Stimulated activated CD8-positive, alpha-beta memory T cell treated with anti-CD3 and anti-CD28 coated beads, Interleukin-12 subunit alpha, Interleukin-12 subunit beta, amount 100 ng/mL, for 4 hours (primary cell): ENCODE data around the gene ASB18.

Experiments used
- DNase-seq: peaks from one replicate; pipeline ENCODE4 v3.0.0-alpha.2; 2020; ENCODE audit warnings: low read depth

Gene ASB18

GRCh38 chr2:236241181-236242056, 22.8 kb downstream of the ASB18 start:
- DNase-seq, result no peak

DNA sequence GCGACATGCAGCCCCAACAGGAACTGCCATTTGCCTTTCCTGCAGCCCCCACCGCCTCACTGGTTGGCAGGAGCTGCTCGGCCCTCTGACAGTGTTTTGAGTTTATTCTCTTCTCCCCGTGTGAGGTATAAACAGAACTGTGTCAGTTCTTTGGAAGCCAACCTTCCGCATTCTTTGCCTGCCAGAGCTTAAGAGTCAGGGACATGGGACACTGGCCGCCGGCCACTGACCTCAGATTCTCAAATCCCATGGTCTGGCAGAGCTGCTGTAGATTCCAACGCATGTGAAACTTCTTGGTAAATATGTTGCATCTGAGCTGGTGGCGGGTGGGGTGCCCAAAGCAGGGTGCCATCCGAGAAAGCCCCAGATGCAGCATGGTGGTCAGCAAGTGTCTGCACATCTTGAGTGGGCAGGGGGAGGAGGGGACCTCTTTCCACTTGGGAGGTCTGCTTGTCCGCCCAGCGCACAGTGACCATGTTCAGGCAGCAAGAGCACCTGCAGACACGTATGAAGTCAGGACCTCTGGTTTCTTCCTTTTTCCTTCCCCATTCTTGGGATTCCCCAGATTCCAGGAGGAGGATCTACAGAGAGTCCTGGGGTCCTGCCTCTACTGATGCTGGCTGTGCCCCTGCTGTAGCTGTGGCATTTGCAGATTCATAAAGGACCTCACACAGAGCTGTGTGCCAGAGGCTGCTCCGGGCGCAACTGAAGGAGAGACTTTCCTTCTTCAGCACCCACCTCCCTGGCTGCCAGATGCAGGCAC, 23.8 kb downstream of the ASB18 start:
- DNase-seq, result no peak

DNA sequence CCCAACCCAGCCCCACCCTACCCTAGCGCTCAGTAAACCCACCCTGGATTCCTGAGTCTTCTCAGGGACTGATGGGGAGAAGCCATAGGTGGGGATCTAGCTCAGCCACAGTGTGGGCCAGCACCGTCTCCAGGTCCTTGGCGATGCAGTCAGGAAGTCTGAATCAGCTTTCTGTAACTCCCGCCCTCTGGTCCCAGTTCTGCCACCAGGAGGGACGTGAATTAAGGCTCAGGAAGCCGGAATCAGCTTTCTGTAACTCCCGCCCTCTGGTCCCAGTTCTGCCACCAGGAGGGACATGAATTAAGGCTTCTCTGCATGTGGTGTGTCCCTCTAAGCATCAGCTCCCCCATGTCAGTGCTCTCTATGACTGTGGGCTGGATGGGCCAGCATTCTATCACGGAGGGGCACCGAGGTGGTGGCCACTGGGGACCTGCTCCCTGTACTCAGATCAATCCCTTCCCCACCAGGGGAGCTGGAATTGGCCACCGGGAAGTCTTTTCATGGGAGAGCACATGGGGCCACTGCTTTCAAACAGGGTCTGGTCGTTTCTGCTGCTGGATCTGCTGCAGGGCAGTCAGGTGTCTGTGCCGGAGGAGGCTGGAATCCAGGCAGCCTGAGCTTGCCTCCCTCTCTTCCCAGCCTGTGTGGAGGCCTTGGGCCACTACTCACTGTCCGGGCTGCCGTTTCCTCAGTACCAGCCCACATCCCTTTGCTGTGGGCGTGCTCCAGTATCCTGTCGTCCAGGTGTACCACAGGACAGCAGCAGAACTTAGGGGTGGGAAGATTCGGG, 24.7 kb downstream of the ASB18 start:
- no peak for DNase-seq

DNA sequence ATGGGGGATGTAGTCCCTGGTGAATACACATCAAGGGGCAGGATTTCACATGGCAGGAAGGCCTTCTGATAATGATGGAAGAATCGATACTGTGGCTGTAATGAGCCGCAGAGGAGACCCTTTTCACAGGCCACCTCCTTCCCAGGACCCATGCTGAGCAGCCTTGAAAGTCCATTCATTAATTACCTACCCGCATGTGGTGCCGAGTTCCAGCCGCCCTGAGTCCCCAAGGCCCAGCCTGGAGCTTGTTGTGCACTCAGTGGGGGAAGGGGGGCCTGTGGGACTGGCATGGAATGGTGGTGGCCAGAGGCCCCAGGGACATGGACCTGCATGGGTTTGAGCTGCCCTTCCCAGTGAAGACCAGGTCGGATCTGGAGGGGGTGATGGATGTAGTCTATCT, 25.5 kb downstream of the ASB18 start:
- DNase-seq, result no peak

DNA sequence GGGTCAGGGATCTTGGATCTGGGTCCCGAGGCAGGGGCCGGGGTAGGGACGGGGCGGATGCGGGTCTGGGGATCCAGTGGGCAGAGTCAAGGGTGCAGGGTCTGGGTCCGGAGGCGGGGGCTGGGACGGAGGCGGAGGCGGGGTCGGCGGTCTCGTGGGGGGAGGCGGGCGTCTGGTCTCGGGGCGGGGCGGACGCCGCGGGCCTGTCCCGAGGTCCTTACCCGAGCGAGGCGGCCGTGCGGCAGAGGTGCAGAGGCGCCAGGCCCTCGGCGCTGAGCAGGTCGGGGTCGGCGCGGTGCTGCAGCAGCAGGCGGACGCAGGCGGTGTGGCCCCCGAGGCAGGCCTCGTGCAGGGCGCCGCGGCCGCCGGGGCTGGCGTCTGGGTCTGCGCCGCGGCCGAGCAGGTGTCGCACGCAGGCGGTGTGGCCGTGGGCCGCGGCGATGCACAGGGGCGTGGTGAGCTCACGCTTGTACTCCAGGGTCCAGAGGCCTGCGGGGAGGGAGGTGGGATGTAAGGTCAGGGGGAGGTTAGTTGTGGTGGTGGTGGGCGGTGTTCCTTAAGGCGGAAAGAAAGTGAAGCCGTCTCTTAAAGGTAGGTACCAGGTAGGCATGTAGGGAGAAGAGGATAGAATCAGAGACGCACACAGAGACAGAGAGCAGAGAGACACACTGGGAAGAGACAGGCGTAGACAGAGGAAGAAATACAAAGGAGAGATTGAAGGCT, 26.6 kb downstream of the ASB18 start:
- no peak for DNase-seq

DNA sequence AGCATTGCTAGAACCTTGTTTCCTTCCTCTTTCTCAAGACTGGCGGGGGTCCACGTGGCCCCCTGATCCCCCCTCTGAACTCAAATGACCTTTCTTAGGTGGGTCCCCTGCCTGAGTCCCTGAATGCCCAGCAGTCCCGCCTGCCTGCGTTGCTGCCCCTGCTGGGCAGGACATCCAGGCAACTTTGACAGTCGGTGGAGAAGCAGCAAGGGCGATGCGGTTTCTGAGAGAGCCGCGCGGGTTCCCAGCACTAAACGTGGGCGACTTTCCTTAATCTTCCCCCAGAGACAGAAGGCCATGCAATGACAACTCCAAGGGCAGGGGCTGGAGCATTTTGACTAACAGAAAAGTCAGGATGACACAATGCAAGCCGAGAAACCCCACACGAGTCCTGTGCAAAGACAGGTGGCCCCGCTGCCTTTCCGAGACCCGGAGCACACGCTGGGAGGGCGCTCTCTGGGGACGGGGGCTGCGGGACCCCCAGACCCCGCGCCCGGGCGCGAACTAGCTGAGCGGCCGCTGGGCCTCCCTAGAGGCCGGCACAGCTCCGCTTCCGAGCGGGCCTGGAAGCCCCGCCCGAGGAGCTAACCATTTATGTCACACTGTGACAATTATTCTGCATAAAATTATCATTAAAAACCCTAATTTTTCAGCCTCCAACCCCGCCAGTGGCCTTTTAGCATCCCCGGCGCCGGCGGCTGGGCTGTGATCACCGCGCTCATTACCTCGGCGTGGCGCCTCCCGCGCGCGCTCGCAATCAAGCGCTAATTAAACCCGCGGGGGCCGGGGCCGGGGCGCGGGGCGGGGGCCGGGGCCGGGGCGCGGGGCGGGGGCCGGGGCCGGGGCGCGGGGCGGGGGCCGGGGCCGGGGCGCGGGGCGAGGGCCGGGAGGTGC, 27.4 kb downstream of the ASB18 start:
- no peak for DNase-seq

- no peak for DNase-seq
These were observed 35.0 kb downstream of the ASB18 start for GRCh38 chr2:236229186-236229585.

DNA sequence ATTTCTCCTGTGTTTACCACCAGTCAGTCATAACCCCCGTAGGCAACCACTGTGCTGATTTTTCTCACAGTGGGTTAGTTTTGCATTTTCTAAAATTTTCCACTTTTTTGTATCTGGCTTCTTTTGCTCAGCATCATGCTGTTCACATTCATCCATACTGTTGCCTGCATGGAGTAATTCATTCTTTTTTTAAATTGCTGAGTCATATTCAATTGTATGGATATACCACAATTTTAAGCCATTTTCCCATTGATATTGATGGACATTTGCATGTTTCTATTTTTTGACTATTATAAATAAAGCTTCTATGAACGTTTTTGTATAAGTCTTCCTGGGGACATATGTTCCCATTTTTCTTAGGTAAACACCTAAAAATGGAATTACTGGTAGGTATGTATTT, 40.5 kb downstream of the ASB18 start:
- no peak for DNase-seq

GRCh38 chr2:236221798-236222197, 42.4 kb downstream of the ASB18 start:
- no peak for DNase-seq

GRCh38 chr2:236219411-236219810, 44.8 kb downstream of the ASB18 start:
- DNase-seq, result no peak

GRCh38 chr2:236217926-236218325, 46.3 kb downstream of the ASB18 start:
- DNase-seq, result no peak

DNA sequence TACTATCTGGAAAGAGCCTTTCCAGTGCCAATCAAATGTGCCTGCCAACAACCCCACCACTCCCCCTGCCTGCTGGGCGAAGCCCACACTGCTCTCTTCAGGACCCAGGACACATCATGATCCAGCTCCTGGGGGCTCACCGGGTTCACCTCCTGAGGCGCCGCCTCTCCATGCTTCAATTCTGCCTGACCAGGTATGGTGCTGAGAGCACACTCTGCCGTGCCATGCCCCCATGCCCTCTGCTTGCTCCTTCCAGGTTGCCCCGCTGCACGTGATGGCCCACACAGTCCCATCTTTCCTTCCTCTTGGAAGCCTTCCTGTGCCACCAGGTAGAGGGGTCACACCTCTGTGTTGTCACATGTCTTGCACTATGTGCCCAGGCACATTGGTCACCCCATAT, 47.5 kb downstream of the ASB18 start:
- DNase-seq, result no peak

DNA sequence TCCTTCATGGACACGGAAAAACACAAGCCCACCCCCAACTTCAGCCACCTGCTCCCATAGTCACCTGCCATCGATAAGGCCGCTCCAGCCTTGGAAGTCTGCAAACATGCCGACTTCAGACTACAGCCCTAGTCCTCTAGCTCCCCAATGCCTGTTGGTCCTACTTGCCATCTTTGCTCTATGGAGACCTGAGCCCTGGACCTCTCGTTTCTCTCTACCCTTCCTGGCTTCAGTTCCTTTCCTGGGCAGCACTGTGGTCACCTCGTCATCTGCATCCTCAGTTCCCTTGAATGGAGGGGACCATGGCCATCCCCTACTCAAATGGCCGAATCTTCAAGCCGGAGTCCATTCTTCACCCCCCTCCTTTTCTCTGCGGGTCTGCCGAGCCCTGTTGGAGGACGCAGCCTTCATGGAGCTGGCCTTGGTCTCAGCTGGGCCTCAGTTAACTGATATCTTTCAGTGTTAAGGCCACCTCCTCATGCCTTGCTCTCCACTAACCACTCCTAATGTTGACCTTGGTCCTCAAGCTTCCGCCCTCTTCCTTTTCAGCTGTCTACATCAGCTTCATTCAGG, 48.4 kb downstream of the ASB18 start:
- no peak for DNase-seq

DNA sequence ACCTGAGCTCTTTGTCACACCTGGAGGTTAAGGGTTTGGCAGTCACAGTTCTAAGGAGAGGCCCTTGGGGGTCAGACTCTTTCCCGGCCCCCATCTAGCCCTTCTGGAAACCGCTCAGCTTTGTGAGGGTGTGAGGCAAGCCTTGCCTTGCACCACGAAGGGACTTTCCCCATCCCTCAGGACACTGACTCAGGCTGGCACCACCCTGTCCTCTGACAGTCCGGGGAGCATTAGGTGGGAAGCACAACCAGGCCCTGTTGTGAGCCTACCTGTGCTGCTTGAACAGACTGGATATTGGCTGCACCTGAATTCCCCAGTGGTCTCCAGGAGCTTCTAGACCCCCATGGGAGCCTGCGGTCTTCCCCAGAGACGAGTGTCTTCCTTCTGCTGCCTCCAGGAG, 49.0 kb downstream of the ASB18 start:
- DNase-seq, result no peak

DNA sequence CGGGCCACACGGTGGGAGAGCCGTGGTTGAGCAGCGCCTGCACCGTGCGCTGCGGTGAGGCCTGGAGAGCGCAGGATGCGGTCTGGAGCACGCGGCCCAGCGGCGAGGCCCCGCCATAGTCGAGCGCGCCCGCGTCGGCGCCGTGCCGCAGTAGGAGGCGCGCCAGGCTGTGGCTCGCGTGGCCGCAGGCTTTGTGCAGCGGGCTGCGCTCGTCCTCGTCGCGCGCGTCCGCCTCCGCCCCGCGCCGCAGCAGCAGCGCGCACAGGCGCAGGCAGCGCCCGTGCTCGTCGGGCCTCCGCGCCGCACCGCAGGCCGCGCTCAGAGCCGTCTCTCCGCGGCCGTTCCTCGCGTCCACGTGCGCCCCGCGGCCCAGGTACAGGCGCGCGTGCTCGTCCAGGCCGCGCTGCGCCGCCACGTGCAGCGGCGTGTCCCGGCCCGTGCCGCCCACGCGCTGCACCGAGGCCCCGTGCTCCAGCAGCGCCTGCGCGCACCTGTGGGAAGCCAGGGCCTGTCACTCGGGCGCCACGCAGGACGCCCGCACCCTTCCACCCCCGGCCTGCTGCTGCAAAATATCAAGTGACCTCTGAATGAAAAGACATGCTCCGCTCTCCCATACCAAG, 49.7 kb downstream of the ASB18 start:
- no peak for DNase-seq

DNA sequence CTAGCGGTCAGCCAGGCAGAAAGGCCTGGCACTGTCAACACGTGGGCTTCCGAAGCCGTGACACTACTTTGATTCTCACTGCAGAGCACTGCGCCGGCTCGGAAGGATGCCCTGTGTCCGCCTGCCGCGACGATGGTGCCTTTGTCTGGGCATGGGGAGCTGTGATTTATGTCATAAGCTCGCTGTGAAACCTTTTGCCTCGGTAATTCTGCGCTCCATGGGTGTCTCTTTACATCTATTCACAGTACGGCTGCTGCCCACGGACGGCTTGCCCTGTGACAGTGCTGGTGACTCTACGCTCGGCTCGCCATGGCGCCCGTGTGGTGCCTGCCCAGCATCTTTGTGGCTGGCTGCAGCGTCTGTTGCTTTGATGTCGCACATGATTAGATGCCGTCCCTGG, 52.9 kb downstream of the ASB18 start:
- no peak for DNase-seq

GRCh38 chr2:236210536-236210935, 53.7 kb downstream of the ASB18 start:
- DNase-seq, result no peak

GRCh38 chr2:236209996-236210395, 54.2 kb downstream of the ASB18 start:
- DNase-seq, result no peak

GRCh38 chr2:236209535-236209934, 54.7 kb downstream of the ASB18 start:
- no peak for DNase-seq
